ENCODE results near the gene MAD1L1.

Gene MAD1L1

DNA sequence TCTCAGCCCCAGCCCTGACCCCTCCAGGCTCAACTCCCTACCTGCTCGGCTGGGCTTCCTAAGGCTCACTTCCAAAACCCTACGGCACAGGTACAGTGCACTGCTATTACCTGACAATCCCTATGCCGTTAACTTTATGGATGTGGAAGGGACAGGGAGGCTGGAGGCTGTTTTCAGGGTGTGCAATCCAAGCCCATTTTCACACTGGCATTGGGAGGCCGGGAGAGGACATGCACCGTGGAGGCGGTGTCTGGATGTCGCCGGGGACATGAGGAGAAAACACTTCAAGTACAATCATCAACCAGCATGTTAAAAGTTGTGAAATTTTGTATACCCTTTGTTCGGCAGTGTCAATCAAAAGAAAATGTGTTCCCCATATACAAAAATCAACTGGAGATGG is 80.1 kb downstream of the MAD1L1 start:
- FAIRE-seq: no peak

DNA sequence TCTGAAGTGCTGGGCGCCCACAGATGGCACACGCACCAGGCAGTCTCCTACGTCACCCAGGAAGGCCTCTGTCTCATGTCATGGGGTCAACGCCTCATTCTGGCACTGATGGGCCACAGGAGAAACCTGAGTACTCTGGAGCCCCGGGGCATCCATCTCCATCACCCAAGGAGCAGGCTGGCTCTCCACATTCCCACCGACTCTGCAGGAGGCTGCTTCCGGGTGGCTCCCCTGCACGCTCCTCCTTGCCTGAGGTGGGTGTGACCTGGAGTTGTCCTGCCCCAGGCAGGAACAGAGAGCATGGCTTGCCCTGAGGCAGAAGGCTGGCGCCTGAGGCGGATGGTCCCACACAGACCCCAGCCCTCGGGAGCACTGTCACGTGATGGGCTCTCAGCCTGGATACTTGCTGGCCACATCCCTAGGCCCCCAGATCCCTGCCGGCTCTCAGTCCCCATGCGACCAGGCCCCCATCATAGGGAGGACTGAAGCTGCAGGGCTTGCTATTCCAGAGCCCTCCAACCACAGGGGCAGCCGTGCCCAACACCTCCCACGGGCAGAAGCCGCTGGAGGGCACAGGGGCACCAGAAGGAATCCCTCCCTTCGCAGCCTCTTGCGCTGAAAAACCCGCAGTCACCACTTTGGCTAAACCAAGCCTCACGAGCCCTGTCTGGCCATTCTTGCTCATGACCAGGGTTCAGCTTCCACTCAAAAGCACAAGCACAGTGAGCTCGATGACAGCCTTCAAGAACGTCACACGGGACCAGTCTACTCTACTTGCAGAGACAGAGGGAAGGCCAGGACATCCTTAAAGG is 80.7 kb downstream of the MAD1L1 start:
- FAIRE-seq: no peak

- no peak for FAIRE-seq
These were observed 81.5 kb downstream of the MAD1L1 start for GRCh38 chr7:2151237-2151636.

GRCh38 chr7:2150445-2150815 is 82.3 kb downstream of the MAD1L1 start:
- FAIRE-seq: no peak

DNA sequence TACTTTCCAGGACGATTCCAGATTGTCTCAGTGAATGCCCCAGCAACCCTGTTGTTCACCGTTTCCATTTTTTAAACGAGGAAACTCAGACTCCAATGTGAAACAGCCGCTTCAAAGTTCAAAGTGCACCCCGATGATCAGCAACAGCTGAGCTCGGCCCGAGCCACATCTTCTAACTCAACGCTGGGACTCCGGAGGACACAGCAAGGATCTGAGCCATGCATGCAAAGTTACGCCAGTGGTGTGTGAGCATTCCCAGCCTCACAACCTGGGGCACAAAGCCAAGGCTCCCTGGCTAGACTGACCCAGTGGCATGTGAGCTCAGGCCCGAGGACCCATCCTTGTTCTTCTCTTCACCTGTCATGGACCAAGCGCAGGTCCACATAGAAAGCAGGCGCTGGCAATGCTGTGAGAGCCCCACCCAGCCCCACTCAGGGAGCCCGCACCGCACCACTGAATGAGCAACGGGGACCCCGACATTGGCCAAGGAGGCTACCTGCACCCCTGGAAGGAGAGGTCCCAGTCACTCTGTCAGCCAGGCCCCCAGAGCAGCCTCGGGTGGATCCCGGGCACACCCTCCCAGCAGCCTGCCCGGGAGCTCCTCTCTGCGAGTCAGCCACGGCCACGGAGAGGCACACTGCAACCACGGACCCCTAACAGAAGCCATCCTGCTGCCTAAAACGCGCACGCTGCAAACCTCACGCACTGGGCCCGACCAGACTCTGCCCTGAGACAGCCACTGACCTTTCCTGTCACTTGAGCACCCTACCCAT is 82.9 kb downstream of the MAD1L1 start:
- no peak for FAIRE-seq

GRCh38 chr7:2148814-2149213 is 83.9 kb downstream of the MAD1L1 start:
- FAIRE-seq: no peak

- FAIRE-seq: no peak
These were observed 84.6 kb downstream of the MAD1L1 start for GRCh38 chr7:2148189-2148588.

DNA sequence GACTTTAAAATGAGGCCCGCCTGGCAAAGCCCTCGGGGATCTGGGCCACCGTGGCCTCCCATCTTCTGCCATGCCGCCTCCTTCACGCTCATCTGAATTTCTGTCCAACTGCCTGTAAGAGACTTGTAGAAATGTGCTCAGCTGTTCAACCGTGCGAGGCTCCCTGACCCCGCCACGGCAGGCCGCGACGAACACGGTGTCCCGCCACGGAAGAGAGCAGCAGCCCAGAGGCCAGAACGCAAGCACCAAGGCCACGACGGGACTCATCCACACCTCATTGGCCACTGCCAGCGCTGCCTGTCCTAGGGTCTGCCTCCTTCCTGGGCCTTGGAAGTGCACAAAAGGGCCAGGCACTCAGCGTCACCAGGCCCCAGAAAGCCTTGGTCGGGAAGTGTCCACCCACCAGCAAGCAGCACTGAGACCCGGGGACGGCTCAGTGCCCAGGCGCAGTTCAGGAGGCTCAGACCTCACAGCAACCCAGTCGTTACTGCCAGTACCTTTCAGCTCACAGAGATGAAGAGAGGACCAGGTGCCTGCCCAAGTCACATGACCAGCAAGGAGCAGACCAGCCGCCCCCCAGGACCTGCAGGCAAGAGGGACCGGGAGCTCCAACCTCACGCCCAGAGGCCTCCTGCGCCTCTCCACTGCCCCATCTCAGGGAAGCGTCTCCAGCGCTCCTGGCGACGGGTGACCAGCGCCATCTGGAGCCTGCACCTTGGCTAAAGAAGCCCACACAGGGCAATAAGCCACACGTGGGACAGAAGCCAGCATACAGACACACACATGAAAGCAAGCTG is 85.9 kb downstream of the MAD1L1 start:
- FAIRE-seq: no peak

- no peak for FAIRE-seq
These were observed 86.7 kb downstream of the MAD1L1 start for GRCh38 chr7:2145835-2146580.

DNA sequence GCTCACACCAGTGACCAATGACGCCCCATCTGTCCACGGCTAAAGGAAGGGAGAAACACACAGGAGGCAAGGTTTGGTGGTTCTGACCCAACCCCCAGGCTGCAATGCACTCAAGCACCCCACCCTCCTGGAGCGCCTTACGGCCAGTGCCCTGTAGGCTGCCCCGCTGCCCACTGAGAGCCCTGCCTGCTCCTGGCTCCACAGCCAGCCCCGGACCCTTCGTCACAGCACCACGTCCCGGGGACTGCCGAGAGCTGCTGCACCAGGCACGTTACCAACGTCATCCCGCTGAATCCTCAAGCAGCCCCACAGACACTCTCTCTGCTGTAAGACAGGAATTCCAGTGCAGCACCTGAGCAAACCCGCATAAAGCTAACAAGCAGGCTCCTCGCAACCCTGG is 87.8 kb downstream of the MAD1L1 start:
- FAIRE-seq: no peak

DNA sequence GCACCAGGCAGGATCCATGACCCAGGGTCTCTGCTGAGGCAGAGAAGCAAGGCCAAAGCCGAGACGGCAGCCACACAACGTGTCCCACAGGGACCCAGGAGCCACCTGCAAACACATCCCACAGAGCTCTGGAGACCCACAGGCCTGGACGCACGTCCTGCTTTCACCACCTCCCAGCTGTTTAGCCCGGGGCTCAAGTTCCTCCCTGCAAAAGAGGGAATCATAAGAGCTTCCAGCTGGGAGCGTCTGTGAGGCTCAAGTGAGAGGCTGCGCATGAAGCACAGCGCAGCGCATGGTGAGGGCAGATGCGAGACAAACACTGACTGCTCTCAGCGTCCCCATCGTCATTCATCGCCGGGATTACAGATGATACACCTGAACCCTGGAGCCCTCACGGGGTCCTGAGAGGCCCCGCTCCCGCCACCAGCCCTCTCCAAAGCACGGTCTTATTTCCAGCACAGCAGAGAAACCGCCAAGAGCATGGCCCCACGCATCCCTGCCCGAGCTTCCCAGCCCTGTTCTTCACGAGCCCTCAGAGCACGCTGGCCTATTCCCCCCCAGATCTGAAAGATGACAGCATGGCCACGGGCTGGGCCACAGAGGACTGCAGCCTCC is 88.7 kb downstream of the MAD1L1 start:
- FAIRE-seq: no peak

- no peak for FAIRE-seq
These were observed 89.3 kb downstream of the MAD1L1 start for GRCh38 chr7:2143450-2143849.

DNA sequence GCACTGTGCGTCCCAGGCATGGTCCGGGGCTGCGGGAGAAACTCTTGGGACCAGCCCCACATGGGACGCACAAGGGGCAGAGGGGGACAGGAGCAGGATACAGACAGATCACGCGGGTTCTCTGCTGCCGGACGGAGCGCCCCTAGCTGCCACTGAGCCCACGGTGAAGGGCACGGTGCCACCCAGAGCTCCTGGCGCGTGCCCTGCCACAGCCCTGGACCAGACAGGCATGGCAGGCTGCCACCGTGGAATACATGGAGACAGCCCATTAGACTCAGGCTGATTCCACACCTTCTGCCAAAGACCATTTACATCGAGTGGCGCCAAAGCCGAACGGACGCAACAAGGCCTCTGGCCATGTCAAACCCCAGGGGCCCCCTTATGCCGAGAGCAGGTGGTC is 90.4 kb downstream of the MAD1L1 start:
- no peak for FAIRE-seq

GRCh38 chr7:2141651-2142050 is 91.1 kb downstream of the MAD1L1 start:
- no peak for FAIRE-seq

DNA sequence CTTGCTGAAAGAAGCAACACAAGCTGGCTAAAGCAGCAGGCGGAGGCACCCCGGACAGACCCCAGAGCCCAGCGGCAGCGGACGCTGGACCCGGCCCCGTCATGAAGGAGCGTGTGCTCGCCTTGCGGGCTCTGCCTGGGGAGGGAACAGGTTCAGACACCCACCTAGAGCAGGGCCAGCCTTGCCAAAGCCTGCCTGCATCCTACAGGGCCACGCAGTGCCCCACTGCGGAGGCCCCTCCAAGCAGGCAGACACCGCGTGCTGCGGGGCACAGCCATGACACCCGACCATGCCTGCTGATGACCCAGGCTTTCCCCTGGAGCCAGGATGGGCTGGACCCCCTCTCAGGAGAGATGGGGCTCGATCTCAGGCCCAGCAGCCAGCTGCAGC is 91.7 kb downstream of the MAD1L1 start:
- no peak for FAIRE-seq

DNA sequence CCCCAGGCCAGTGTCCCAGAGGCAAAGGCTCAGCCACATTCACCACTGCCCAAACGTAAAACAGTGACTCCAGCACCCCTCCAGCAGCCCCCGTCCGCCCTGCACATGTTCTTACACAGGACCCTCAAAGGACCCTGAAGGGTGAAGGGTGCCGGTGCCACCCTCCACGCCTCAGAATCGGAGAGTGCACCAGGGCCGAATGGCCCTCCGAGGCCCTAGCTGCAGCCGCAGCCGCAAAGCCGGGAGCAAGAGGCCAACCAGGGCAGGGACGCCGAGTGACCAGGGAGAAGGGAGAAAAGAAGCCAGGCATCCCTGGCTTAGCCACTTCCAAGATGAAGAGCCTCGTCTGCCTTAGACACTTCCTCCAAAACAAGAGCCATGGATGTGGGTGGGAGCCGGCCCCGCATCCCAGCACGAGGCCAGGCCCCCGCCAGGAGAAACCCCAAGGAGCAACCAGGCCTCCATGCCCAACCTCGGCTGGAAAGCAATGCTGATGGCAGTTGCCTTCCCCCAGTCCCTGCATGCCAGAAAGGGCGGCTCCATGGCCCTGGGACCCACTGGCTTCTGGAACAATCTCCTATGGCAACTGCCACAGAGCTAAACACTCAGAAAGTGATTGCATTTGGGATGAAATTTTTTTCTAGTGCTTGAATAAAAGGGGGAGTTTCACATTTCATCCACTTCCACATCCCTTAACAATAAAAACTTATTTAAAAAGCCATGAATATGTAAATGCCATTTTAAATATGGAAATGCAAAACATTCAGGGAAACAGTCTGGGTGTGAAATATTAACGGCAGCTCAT is 92.3 kb downstream of the MAD1L1 start:
- FAIRE-seq: no peak

GRCh38 chr7:2139004-2139699 is 93.6 kb downstream of the MAD1L1 start:
- no peak for FAIRE-seq

DNA sequence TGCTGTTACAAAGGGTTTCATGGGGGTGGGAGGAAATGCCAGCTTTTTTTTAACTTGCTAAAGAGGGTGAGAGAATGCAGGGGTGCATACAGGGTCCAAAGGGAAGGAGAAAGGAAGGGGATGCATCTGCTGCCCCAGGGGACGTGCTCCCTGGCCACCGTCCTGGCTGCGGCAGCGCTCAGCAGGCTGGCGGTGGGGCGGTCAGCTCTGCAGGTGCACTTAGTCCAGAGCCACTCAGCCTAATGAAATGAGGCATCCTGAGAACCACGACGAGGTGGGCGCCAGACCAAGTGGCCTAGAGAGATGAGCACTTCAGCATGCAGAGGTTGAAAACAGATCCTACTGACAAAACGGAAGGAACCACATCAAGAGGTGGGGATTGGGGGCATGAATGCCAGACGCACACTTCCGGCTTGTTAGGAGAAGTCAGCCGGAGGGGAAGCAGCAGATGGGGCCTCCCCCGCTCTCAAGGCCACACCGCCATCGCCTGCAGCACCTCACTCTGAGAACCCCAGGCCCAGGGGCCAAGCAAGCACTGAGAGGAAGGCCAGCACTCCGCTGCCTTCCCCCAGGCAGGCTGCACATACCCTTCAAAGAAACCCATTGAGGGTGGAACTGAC is 94.5 kb downstream of the MAD1L1 start:
- no peak for FAIRE-seq

GRCh38 chr7:2134740-2135139 is 98.0 kb downstream of the MAD1L1 start:
- no peak for FAIRE-seq

GRCh38 chr7:2132243-2132642 is 100.5 kb downstream of the MAD1L1 start:
- FAIRE-seq: no peak

Data from endometrium (tissue), 2 donors.